HG03103 (cell line): ENCODE results near the gene CNTN2.

Experiments
- ATAC-seq: cut with Tn5 transposase; IDR thresholded peaks from one replicate; pipeline ENCODE4 v1.9.1; 2021; ENCODE audit warnings: low read depth; ENCODE audit not compliant: unreplicated experiment

The CNTN2 gene

DNA sequence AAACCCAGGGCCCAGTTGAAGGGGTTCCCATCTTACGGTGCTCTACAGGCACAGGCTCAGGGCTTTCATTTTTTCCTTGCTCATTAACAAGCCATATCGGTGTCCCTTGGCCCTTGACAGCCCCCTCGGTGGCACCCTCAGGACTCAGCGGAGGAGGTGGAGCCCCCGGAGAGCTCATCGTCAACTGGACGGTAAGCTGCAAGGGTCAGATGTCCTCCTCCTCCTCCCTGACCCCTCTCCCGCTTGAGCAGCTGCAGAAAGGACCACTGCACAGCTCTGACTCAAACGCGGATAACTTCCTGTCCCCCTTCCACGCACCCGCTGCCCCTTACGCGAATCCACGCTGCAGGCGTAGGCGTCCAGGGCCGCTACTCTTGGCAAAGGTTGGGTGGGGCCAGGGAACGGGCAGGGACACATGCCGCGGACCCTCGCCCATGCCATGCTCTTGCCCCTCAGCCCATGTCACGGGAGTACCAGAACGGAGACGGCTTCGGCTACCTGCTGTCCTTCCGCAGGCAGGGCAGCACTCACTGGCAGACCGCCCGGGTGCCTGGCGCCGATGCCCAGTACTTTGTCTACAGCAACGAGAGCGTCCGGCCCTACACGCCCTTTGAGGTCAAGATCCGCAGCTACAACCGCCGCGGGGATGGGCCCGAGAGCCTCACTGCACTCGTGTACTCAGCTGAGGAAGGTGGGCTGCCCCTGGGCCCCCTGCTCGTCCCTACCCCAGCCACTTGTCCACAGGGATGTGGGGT lies 26.5 kb downstream of the CNTN2 start:
- no peak for ATAC-seq

- ATAC-seq, result no peak
These were observed 28.0 kb downstream of the CNTN2 start for GRCh38 chr1:205071028-205071409.

DNA sequence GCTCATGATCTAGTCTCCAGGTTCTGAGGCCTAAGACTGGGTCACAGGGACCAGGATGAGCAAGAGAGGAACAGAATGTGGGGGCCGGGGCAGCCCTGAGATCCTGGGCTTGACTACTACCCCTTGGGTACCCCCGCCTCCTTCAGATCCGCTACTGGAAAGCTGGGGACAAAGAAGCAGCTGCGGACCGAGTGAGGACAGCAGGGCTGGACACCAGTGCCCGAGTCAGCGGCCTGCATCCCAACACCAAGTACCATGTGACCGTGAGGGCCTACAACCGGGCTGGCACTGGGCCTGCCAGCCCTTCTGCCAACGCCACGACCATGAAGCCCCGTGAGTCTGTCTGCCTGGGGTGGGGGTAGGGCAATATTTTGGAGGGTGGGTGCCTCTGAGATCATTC lies 28.8 kb downstream of the CNTN2 start:
- no peak for ATAC-seq

DNA sequence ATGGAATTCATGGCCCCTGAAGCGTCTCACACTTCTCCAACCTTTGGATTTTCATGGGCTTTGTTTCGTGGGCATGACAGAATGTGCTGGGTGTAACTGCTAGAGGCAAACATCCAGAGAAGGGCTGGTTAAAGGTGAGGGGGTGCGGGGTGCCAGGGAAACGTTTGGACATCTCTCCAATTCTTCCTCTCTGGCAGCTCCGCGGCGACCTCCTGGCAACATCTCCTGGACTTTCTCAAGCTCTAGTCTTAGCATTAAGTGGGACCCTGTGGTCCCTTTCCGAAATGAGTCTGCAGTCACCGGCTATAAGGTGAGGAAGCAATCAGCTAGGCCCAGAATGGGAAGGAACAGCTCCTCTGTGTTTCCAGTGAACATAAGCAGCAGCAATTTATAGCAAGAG lies 29.3 kb downstream of the CNTN2 start:
- ATAC-seq, result no peak

GRCh38 chr1:205072881-205073280 lies 29.9 kb downstream of the CNTN2 start:
- ATAC-seq, result no peak

DNA sequence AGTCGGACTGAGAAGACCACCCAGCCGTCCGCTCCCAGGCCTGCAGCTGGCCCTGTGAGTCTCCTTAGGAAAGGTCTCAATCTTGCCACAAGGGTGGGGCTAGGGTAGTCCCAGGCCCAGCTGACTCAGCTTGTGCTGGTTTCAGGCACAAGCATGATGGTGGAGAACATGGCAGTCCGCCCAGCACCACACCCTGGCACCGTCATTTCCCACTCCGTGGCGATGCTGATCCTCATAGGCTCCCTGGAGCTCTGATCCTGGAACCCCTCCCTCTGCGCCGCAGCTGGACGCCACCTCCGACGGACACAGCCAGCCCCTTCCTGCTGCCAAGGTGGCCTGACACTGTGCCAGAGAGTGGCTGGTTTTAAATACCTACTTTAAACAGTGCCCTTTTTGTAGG lies 30.5 kb downstream of the CNTN2 start:
- ATAC-seq, result no peak

GRCh38 chr1:205074084-205074483 lies 31.1 kb downstream of the CNTN2 start:
- ATAC-seq, result no peak

GRCh38 chr1:205074513-205074912 lies 31.5 kb downstream of the CNTN2 start:
- ATAC-seq, result no peak

GRCh38 chr1:205075642-205076155 lies 32.7 kb downstream of the CNTN2 start:
- ATAC-seq, result no peak

GRCh38 chr1:205076245-205076761 lies 33.3 kb downstream of the CNTN2 start:
- no peak for ATAC-seq

- no peak for ATAC-seq
These were observed 34.3 kb downstream of the CNTN2 start for GRCh38 chr1:205077158-205077933.

- ATAC-seq, result no peak
These were observed 34.9 kb downstream of the CNTN2 start for GRCh38 chr1:205077934-205078311.

DNA sequence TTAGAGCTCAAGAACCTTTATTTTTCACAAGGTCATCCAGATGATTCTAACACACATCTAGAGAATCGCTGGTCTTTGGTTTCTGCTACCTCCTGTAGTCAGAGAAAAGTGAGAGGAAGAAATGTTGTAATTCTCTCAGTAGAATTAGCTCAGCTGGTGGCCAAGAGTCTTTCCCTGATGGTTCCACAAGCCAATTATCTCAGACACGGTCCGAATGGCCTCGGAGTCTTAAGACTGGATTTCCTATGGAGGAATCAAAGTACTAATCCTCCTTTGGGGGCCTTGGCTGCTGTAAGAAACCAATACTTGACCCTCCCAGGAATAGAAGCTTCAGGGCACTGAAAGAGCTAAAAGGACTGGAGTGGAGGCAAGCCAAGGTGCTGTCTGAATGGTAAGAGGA lies 39.4 kb downstream of the CNTN2 start:
- no peak for ATAC-seq

DNA sequence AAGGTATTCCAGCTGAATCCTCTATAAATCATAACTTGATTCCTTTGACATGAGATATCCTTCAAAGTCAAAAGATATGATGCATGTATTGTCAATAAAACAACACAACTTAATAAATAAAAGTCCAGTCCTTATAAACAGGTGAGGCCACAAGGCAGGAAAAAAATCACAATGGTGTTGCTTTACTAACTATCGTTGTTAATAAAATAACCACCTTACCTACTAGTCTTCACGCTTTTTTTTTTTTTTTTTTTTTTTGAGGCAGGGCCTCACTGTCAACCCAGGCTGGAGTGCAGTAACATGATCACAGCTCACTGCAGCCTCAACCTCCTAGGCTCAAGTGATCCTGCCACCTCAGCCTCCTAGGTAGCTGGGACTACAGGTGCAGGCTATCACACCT lies 41.3 kb downstream of the CNTN2 start, which contains the start of gene TMEM81:
TMEM81 (minus strand) TSS at position 101 of the 400 bp plus-strand sequence. CDS start 140 bp downstream, outside the sequence.
- no peak for ATAC-seq

DNA sequence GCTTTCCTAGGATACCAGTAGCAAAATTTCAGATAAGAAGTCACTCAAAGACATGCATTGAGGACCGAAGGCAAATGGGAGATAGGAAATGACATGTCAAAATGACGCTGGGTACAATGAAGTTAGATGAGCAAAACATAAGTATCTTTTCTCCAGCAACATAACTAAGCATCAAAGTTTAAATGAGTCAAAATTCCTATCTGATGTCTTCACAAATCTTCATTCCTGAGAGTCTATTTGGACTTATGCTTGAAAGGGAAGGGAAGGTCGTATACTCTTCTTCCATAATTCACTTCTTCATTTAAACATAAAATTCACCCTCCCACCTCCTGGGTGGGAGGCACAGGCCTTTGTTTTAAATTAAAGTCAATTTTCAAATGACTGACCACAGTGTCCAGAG lies 45.3 kb downstream of the CNTN2 start:
- ATAC-seq, result no peak

- ATAC-seq, result no peak
These were observed 48.2 kb downstream of the CNTN2 start for GRCh38 chr1:205091043-205091740.

DNA sequence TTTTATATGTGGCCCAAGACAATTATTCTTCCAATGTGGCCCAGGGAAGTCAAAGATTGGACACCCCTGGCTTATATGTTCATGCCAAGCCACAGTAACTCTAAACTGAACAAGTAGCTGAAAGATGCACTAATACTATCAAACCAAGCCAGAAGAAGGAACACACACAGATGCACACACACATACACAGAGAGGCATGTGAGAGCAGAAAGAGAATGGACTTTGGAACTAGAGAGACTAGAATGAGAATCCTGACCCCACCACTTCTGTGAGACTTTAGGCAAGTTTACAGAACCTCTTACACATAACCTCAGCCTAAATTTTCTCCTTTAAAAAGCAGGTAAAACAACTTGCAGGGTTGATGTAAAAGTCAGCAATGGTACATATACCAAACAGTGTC lies 52.4 kb downstream of the CNTN2 start:
- ATAC-seq, result no peak

DNA sequence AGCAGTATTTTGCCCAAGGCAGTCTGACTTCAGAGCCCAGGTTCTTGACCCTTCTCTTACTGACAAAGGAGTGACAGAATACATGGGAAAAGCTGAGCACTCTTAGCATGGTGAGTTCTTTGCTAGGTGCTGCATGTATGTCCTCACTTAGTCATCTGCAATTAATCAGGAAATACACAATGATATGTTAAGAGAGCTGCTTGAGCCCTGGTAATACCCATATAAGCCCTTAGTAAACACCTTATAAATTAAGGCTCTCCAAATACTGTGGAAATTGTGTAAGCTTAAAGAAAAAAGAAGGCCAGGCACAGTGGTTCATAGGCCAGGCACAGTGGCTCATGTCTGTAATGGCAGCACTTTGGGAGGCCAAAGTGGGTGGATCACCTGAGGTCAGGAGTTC lies 55.2 kb downstream of the CNTN2 start:
- no peak for ATAC-seq

- ATAC-seq, result no peak
These were observed 59.4 kb downstream of the CNTN2 start for GRCh38 chr1:205102404-205102803.

GRCh38 chr1:205107327-205107726 lies 64.3 kb downstream of the CNTN2 start:
- ATAC-seq, result no peak

- no peak for ATAC-seq
These were observed 65.5 kb downstream of the CNTN2 start for GRCh38 chr1:205108464-205108863.
